ENCODE data around the gene SORCS2.

The SORCS2 gene

DNA sequence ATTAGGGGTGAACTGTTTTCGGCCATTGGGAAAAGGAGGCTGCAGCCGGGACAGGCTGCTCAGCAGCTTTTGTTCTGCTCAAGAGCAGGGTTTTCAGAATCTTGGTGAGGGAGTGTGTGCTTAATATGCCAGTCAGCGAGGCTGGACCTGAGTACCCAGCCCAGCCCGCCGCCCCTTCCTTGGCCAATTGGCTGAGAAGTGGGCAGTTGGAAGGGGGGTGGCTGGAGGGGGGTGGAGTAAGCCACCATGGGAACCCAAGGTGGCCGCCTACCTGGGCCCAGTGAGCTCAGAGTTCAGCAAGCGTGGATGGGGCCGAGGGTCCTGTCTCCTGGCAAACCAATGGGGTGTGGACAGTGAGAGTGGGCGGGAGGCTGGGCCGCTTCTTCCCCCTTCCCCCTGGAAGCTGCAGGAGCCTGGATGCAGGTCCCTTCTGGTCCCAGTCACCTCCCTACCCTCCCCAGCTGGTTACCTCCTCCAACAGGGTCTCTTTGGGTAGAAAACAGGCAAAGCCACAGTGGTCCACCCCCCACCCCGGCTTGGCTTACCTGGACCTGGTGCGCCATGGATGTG lies 52.5 kb downstream of the SORCS2 start:
- H3K79me2 ChIP-seq (ENCODE audit: low read length) = no peaks in the 10 kb centered on the region
- H3K9me3 ChIP-seq (ENCODE audit: insufficient read depth, low read length) = no peaks in the 10 kb centered on the region
- no peaks in the 10 kb centered on the region for H3K4me1 ChIP-seq (ENCODE audit: low read length)
- H3K27me3 ChIP-seq (ENCODE audit: low read depth, low read length) = peaks cover 14% of the 10 kb centered on the region; the same call in 1 of the 2 replicates
- no peak overlapping the region for H3K4me3 ChIP-seq (ENCODE audit: low read length)
- no peak overlapping the region for H3K27ac ChIP-seq (ENCODE audit: low read length)
- H3K9ac ChIP-seq (ENCODE audit: low read length) = no peak overlapping the region
- no peak overlapping the region for H3K4me2 ChIP-seq (ENCODE audit: low read length)
- no peak overlapping the region for H2AFZ ChIP-seq (ENCODE audit: low read depth, low read length)
- TF ChIP-seq, protein P1, sequence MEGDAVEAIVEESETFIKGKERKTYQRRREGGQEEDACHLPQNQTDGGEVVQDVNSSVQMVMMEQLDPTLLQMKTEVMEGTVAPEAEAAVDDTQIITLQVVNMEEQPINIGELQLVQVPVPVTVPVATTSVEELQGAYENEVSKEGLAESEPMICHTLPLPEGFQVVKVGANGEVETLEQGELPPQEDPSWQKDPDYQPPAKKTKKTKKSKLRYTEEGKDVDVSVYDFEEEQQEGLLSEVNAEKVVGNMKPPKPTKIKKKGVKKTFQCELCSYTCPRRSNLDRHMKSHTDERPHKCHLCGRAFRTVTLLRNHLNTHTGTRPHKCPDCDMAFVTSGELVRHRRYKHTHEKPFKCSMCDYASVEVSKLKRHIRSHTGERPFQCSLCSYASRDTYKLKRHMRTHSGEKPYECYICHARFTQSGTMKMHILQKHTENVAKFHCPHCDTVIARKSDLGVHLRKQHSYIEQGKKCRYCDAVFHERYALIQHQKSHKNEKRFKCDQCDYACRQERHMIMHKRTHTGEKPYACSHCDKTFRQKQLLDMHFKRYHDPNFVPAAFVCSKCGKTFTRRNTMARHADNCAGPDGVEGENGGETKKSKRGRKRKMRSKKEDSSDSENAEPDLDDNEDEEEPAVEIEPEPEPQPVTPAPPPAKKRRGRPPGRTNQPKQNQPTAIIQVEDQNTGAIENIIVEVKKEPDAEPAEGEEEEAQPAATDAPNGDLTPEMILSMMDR (IDR thresholded peaks at IDR 0.05; ENCODE audit: low read depth, low read length) = no peak
- TF ChIP-seq EZH2phosphoT487 (IDR thresholded peaks at IDR 0.05; ENCODE audit: low read depth) = no peak
- H3K36me3 ChIP-seq (replicated peaks; ENCODE audit: low read depth, low read length) = no peaks in the 10 kb centered on the region
- no peaks in the 10 kb centered on the region for H4K20me1 ChIP-seq (ENCODE audit: insufficient read depth, low read length)

- no peaks in the 10 kb centered on the region for H4K20me1 ChIP-seq (ENCODE audit: insufficient read depth, low read length)
- H3K4me1 ChIP-seq (ENCODE audit: low read length) = no peaks in the 10 kb centered on the region
- no peaks in the 10 kb centered on the region for H3K79me2 ChIP-seq (ENCODE audit: low read length)
- no peaks in the 10 kb centered on the region for H3K9me3 ChIP-seq (ENCODE audit: insufficient read depth, low read length)
- no peaks in the 10 kb centered on the region for H3K36me3 ChIP-seq (replicated peaks; ENCODE audit: low read depth, low read length)
- no peak overlapping the region for H2AFZ ChIP-seq (ENCODE audit: low read depth, low read length)
- H3K27ac ChIP-seq (ENCODE audit: low read length) = no peak overlapping the region
- peaks cover 15% of the 10 kb centered on the region; the same call in 1 of the 2 replicates for H3K27me3 ChIP-seq (ENCODE audit: low read depth, low read length)
- H3K4me3 ChIP-seq (ENCODE audit: low read length) = no peak overlapping the region
- no peak overlapping the region for H3K9ac ChIP-seq (ENCODE audit: low read length)
- no peak overlapping the region for H3K4me2 ChIP-seq (ENCODE audit: low read length)
- TF ChIP-seq, protein P1 (IDR thresholded peaks at IDR 0.05; ENCODE audit: low read depth, low read length) = no peak
- TF ChIP-seq EZH2phosphoT487 (IDR thresholded peaks at IDR 0.05; ENCODE audit: low read depth) = no peak
Measured at GRCh38 chr4:7247521-7247920, 55.2 kb downstream of the SORCS2 start.

DNA sequence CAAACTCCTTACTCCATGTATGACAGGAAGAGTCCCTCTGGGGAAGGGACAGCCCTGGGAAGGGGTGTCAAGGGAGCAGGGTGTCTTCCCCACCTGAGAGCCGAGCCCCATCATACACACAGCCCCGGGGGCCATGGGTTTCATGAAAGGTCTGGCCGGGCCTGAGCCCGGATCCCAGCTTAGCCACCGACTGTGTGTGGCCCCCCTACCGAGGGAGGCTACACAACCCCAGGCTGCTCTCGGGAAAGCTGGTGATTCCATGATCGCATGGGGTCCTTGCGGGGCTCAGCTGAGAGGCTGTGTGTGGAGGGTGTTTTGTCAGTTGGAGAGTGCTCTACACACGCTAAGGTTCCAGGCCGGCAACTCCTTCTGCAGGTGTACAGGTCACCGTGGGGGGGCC lies 55.6 kb downstream of the SORCS2 start:
- Histone ChIP-seq H3K4me3 (ENCODE audit: low read length) (no peak overlapping the region), H3K36me3 (replicated peaks; ENCODE audit: low read depth, low read length) (no peaks in the 10 kb centered on the region), H2AFZ (ENCODE audit: low read depth, low read length) (no peak overlapping the region), H4K20me1 (ENCODE audit: insufficient read depth, low read length) (no peaks in the 10 kb centered on the region), H3K4me1 (ENCODE audit: low read length) (no peaks in the 10 kb centered on the region), H3K79me2 (ENCODE audit: low read length) (no peaks in the 10 kb centered on the region), H3K9ac (ENCODE audit: low read length) (no peak overlapping the region), H3K27ac (ENCODE audit: low read length) (no peak overlapping the region), H3K4me2 (ENCODE audit: low read length) (no peak overlapping the region), H3K27me3 (ENCODE audit: low read depth, low read length) (peaks cover 16% of the 10 kb centered on the region), H3K9me3 (ENCODE audit: insufficient read depth, low read length) (no peaks in the 10 kb centered on the region)
- no peak for TF ChIP-seq EZH2phosphoT487 (IDR thresholded peaks at IDR 0.05; ENCODE audit: low read depth)
- TF ChIP-seq, protein P1 (IDR thresholded peaks at IDR 0.05; ENCODE audit: low read depth, low read length) = no peak

- Histone ChIP-seq H3K27ac (ENCODE audit: low read length) (no peak overlapping the region), H3K36me3 (replicated peaks; ENCODE audit: low read depth, low read length) (no peaks in the 10 kb centered on the region), H3K4me2 (ENCODE audit: low read length) (no peak overlapping the region), H3K27me3 (ENCODE audit: low read depth, low read length) (peaks cover 24% of the 10 kb centered on the region), H3K9me3 (ENCODE audit: insufficient read depth, low read length) (no peaks in the 10 kb centered on the region), H2AFZ (ENCODE audit: low read depth, low read length) (no peak overlapping the region), H3K9ac (ENCODE audit: low read length) (no peak overlapping the region), H3K4me3 (ENCODE audit: low read length) (no peak overlapping the region), H3K4me1 (ENCODE audit: low read length) (peaks cover under 1% of the 10 kb centered on the region), H3K79me2 (ENCODE audit: low read length) (no peaks in the 10 kb centered on the region), H4K20me1 (ENCODE audit: insufficient read depth, low read length) (no peaks in the 10 kb centered on the region)
- TF ChIP-seq, protein P1 (IDR thresholded peaks at IDR 0.05; ENCODE audit: low read depth, low read length) = no peak
Measured at GRCh38 chr4:7248857-7249256, 56.5 kb downstream of the SORCS2 start.
